GM19455 (cell line): Measurements from ENCODE around the gene TAGLN.

Experiments used
- ATAC-seq: cut with Tn5 transposase; IDR thresholded peaks from one replicate; pipeline ENCODE4 v1.9.1; 2021; ENCODE audit not compliant: unreplicated experiment

The TAGLN gene

GRCh38 chr11:117199053-117199915, at the start of gene TAGLN:
TAGLN (plus strand) TSS chr11:117199370; CDS start chr11:117203014, 3,644 bp downstream.
- no peak for ATAC-seq

GRCh38 chr11:117152066-117152465, 47.1 kb upstream of the TAGLN start:
- ATAC-seq = no peak

DNA sequence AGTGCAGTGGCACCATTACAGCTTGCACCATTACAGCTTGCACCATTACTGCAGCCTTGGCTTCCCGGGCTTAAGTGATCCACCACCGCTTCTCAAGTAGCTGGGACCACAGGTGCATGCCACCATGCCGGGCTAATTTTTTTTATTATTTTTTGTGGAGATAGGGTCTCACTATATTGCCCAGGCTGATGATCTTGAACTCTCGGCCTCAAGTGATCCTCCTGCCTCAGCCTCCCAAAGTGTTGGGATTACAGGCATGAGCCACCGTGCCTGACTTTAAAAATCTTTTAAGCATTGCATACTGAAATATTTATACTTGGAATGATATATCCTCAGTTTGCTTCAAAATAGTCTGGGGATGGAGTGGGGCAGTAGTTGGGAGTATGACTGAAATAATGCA, 44.7 kb upstream of the TAGLN start:
- no peak for ATAC-seq

GRCh38 chr11:117157507-117157906, 41.7 kb upstream of the TAGLN start:
- no peak for ATAC-seq

GRCh38 chr11:117159892-117160291, 39.3 kb upstream of the TAGLN start:
- ATAC-seq = no peak

DNA sequence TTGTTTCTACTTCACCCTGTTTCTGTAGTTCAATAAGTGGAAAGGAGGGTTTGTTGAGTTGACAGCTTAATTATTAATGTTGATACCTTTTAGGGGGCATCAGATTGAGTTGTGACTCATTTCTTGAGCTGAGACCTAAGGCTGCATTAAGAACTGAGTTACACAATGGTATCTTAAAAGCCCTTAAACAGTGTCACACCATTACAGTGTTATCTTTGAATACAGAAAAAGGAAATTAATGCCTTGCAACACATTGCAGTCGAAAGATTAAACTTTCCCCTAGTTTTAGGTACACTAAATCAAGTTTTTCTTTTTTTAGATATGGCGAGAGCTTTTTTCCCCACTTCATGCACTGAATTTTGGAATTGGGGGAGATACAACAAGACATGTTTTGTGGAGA, 38.3 kb upstream of the TAGLN start:
- ATAC-seq = no peak

DNA sequence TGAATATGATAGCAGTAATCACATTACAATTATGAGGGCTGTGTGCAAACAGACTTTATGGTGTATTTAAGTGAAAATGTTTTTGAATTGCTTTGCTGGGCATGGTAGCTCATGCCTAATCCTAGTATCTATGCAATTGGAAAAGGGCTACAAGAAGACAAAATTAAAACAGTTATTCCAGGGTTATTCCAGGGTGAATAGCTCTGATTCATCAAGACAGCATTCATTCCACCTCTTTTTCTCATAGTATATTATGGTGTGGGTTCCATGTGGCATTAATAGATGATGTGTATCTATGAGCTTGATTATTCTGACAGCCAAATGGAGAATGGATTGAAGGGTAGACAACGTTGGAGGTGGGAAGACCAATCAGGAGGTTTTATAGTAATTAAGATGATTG, 32.7 kb upstream of the TAGLN start:
- ATAC-seq = no peak

- ATAC-seq = no peak
These were observed 29.4 kb upstream of the TAGLN start for GRCh38 chr11:117169736-117170135.

DNA sequence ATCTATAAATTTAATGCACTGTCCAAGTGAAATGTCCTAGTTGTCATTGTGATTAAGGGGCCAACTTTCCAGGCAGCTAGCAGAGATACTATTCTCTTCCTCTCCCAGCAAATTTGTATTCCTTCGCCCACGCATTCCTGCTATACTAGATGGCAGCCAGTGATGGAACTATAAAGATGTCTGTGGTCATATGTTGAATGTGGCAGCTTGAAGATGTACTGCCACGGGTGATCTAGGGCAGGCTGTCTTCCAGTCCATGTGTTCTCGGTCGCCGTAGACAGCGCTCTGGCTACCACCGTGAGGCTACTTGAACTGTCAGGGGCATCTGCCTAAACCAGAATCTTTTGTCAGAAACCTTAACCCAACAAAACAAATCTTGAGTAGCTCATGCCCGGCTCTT, 29.0 kb upstream of the TAGLN start:
- ATAC-seq = no peak

- ATAC-seq = no peak
These were observed 28.2 kb upstream of the TAGLN start for GRCh38 chr11:117171007-117171403.

DNA sequence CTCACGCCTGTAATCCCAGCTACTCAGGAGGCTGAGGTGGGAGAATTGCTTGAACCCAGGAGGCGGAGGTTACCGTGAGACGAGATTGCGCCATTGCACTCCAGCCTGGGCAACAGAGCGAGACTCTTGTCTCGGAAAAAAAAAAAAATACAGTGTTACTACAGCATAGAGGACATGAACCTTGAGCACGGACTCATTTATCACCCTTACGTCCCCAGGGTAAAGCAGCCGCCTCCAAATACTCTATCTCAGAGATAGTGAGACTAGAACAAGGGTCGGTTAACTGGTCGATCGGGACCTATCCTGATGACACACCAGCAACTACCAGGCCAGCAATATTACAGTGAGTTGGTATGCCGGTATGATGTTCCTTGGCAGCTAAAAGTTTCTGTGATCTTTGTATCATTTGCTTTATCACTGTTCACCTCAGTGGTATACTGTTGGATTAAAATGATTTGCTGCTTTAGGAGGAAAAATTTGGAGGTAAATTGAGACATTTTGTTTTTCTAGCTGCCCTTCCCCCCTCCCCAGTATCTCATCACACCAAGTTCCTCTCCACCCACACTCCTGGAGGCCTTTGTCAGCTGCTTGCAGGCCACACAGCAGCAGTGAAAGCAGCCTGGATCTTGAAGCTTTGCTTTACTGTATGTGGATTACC, 27.6 kb upstream of the TAGLN start:
- ATAC-seq = no peak

DNA sequence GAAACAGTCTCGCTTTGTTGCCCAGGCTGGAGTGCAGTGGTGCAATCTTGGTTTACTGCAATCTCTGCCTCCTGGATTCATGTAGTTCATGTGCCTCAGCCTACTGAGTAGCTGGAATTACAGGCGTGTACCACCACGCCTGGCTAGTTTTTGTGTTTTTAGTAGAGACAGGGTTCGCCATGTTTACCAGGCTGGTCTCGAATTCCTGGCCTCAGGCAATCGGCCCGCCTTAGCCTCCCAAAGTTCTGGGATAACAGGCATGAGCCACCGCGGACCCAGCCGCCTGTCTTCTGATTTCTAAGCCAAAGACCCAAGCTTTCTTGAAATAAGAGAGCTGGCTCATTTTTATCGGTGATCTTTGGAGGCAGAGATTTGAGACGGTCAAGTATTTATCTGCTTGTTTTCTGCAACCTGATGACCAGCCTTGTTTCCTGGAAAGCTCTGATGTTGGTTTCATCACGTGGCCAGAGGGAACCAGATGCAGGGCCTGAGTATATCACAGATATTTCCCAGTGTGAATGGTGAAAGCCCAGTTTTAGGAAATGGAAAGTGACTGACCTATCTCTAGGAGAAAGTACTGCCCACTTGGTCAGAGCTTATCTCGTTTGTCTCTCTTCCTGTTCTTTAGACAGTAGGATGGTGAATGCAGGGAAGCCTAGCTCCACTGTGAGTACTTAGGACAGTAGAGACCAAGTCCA, 26.3 kb upstream of the TAGLN start:
- ATAC-seq = no peak

GRCh38 chr11:117175104-117175503, 24.1 kb upstream of the TAGLN start:
- ATAC-seq = no peak

GRCh38 chr11:117175781-117176180, 23.4 kb upstream of the TAGLN start:
- ATAC-seq = no peak

- no peak for ATAC-seq
These were observed 23.0 kb upstream of the TAGLN start for GRCh38 chr11:117176186-117176585.

GRCh38 chr11:117177534-117178209, 21.5 kb upstream of the TAGLN start:
- no peak for ATAC-seq

GRCh38 chr11:117178210-117179034, 20.7 kb upstream of the TAGLN start, which contains the start of gene SIDT2:
SIDT2 (plus strand) TSS chr11:117178743; CDS start chr11:117179264, 521 bp downstream.
- ATAC-seq = peak; percentile 89

DNA sequence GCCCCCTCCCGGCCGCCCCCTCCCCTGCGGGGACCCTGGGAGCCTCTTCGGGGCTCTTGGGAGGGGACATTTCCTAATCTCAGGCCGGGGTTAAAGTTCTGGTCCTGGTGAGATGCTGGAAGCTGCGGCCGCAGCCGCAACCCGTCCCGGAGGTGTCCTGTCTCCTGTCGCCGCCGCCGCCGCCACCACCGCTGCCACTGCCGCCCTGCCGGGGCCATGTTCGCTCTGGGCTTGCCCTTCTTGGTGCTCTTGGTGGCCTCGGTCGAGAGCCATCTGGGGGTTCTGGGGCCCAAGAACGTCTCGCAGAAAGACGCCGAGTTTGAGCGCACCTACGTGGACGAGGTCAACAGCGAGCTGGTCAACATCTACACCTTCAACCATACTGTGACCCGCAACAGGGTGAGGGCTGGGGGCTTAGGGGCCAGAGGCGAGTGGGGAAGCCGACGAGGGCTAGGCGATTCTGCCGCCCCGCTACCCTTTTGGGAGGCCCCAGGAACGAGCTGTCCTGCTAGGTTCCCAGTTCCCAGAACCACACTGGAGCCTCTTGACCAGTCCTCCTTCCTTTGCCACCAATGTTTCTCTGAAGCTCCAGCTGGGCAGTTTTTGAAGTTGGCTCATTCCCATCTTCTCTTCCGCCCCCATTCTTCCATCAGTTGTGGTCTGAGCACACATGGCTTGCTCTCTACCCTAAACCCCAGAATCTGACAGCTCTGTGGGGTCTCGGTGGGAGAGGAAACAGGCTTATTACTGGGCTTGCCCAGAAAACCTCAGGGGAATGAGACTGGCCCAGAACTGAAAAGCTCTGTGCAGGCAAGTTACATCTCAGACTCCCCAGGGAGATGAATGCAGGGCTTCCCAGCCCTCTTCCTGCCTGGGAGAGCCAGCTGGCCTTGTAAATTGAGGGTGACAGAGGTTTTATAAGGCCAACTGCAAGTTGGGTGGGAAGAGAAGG, 19.8 kb upstream of the TAGLN start:
- peak; percentile 32 for ATAC-seq

- no peak for ATAC-seq
These were observed 19.1 kb upstream of the TAGLN start for GRCh38 chr11:117180020-117180419.
